HEK293 (cell line): ENCODE data around the gene APEX1.

Source experiments
- CTCF ChIA-PET: fragments of 350-600 bp; formaldehyde crosslinking; extraction: SDS; loops from one replicate; lab custom pipeline; 2021; ENCODE audit warnings: antibody characterized with exemption; lab: Yijun Ruan, JAX
- POLR2A ChIA-PET: fragments of 300-600 bp; formaldehyde crosslinking; extraction: SDS; loops from one replicate; lab custom pipeline; 2020; ENCODE audit warnings: antibody characterized with exemption, inconsistent platforms; lab: Yijun Ruan, JAX
- H3K27ac ChIP-seq: fragments of 200-500 bp; sonication (Bioruptor generic); 2 replicates; pipeline ENCODE4 v1.5.1; 2014; ENCODE audit warnings: low read depth, low read length, control low read depth, inconsistent platforms; ENCODE audit errors: extremely low read depth
- H3K36me3 ChIP-seq, 2 experiments: fragments of 200-500 bp in 1 of 2; sonication (Bioruptor generic) in 1 of 2; 1 replicate in 1 of 2; 2 replicates in 1 of 2; pipeline ENCODE4 v1.5.1; 2014 to 2017; ENCODE audit warnings: inconsistent platforms in 2 of 2, low read length in 2 of 2; ENCODE audit not compliant: control insufficient read depth in 2 of 2, insufficient read depth in 1 of 2
- H3K4me1 ChIP-seq: fragments of 200-500 bp; sonication (Bioruptor generic); 2 replicates; pipeline ENCODE4 v1.5.1; 2014; ENCODE audit warnings: mild to moderate bottlenecking, low read length, inconsistent platforms; ENCODE audit not compliant: control insufficient read depth, insufficient read depth
- H3K4me3 ChIP-seq: 2 replicates; pipeline ENCODE4 v1.5.1; 2011; ENCODE audit warnings: low read depth, mild to moderate bottlenecking, control low read depth, low read length, moderate library complexity
- H3K9me3 ChIP-seq: fragments of 200-500 bp; sonication (Bioruptor generic); 2 replicates; pipeline ENCODE4 v1.5.1; 2014; ENCODE audit warnings: low read depth, low read length, inconsistent platforms; ENCODE audit not compliant: control insufficient read depth, insufficient read depth
- EGR2 ChIP-seq: fragments of 450-650 bp; formaldehyde crosslinking; IDR thresholded peaks from 2 replicates; pipeline ENCODE4 v1.5.1; 2016; ENCODE audit warnings: low read depth, missing biosample characterization, missing genetic modification characterization
- KLF10 ChIP-seq: fragments of 450-650 bp; IDR thresholded peaks from 2 replicates; pipeline ENCODE4 v1.5.1; 2018; ENCODE audit warnings: missing biosample characterization, mild to moderate bottlenecking, missing genetic modification characterization
- OSR2 ChIP-seq: fragments of 450-650 bp; formaldehyde crosslinking; IDR thresholded peaks from 2 replicates; pipeline ENCODE4 v1.5.1; 2016; ENCODE audit warnings: missing biosample characterization, missing genetic modification characterization
- OVOL3 ChIP-seq: fragments of 450-650 bp; formaldehyde crosslinking; IDR thresholded peaks from 2 replicates; pipeline ENCODE4 v1.5.1; 2016; ENCODE audit warnings: missing biosample characterization, missing genetic modification characterization
- PATZ1 ChIP-seq: fragments of 450-650 bp; formaldehyde crosslinking; IDR thresholded peaks from 2 replicates; pipeline ENCODE4 v1.5.1; 2016; ENCODE audit warnings: missing biosample characterization, missing genetic modification characterization
- SETDB1 ChIP-seq: IDR thresholded peaks from one replicate; pipeline ENCODE4 v1.6.1; 2017; ENCODE audit warnings: mild to moderate bottlenecking, low read length, moderate library complexity, mixed read lengths; ENCODE audit not compliant: insufficient read length
- SP3 ChIP-seq: fragments of 450-650 bp; formaldehyde crosslinking; IDR thresholded peaks from 2 replicates; pipeline ENCODE4 v1.5.1; 2016; ENCODE audit warnings: missing biosample characterization, missing genetic modification characterization
- SP7 ChIP-seq: fragments of 450-650 bp; formaldehyde crosslinking; IDR thresholded peaks from 2 replicates; pipeline ENCODE4 v1.5.1; 2016; ENCODE audit warnings: missing biosample characterization, missing genetic modification characterization
- TCF7L2 ChIP-seq: IDR thresholded peaks from 2 replicates; pipeline ENCODE4 v1.6.1; 2011; ENCODE audit warnings: low read depth, mild to moderate bottlenecking, inconsistent platforms, low read length, moderate library complexity, borderline replicate concordance
- YY2 ChIP-seq: fragments of 450-650 bp; formaldehyde crosslinking; IDR thresholded peaks from 2 replicates; pipeline ENCODE4 v1.5.1; 2016; ENCODE audit warnings: missing biosample characterization, missing genetic modification characterization
- ZBTB10 ChIP-seq: fragments of 450-650 bp; formaldehyde crosslinking; IDR thresholded peaks from 2 replicates; pipeline ENCODE4 v1.5.1; 2016; ENCODE audit warnings: missing biosample characterization, missing genetic modification characterization
- ZFHX2 ChIP-seq: fragments of 450-650 bp; formaldehyde crosslinking; conservative IDR thresholded peaks from 2 replicates; pipeline ENCODE4 v1.5.1; 2016; ENCODE audit warnings: missing biosample characterization, missing genetic modification characterization
- ZIC2 ChIP-seq: fragments of 450-650 bp; formaldehyde crosslinking; IDR thresholded peaks from 2 replicates; pipeline ENCODE4 v1.5.1; 2016; ENCODE audit warnings: missing biosample characterization, missing genetic modification characterization
- ZNF132 ChIP-seq: fragments of 450-650 bp; formaldehyde crosslinking; IDR thresholded peaks from 2 replicates; pipeline ENCODE4 v1.5.1; 2017; ENCODE audit warnings: missing biosample characterization, missing genetic modification characterization, borderline replicate concordance
- ZNF133 ChIP-seq: fragments of 450-650 bp; formaldehyde crosslinking; IDR thresholded peaks from 2 replicates; pipeline ENCODE4 v1.5.1; 2016; ENCODE audit warnings: missing biosample characterization, missing genetic modification characterization
- ZNF211 ChIP-seq: fragments of 450-650 bp; formaldehyde crosslinking; IDR thresholded peaks from 2 replicates; pipeline ENCODE4 v1.5.1; 2016; ENCODE audit warnings: low read depth, missing biosample characterization, missing genetic modification characterization
- ZNF311 ChIP-seq: fragments of 450-650 bp; formaldehyde crosslinking; IDR thresholded peaks from 2 replicates; pipeline ENCODE4 v1.5.1; 2017; ENCODE audit warnings: missing biosample characterization, missing genetic modification characterization, borderline replicate concordance
- ZNF324 ChIP-seq: fragments of 450-650 bp; formaldehyde crosslinking; IDR thresholded peaks from 2 replicates; pipeline ENCODE4 v1.5.1; 2016; ENCODE audit warnings: missing biosample characterization, missing genetic modification characterization
- ZNF335 ChIP-seq: fragments of 450-650 bp; formaldehyde crosslinking; conservative IDR thresholded peaks from 2 replicates; pipeline ENCODE4 v1.5.1; 2016; ENCODE audit warnings: missing biosample characterization, missing genetic modification characterization
- ZNF341 ChIP-seq: fragments of 450-650 bp; formaldehyde crosslinking; IDR thresholded peaks from 2 replicates; pipeline ENCODE4; 2016; ENCODE audit warnings: low read depth, missing biosample characterization, missing genetic modification characterization
- ZNF354C ChIP-seq: fragments of 450-650 bp; formaldehyde crosslinking; IDR thresholded peaks from 2 replicates; pipeline ENCODE4 v1.5.1; 2016; ENCODE audit warnings: missing biosample characterization, missing genetic modification characterization, low read depth, borderline replicate concordance
- ZNF416 ChIP-seq: fragments of 450-650 bp; formaldehyde crosslinking; IDR thresholded peaks from 2 replicates; pipeline ENCODE4 v1.5.1; 2016; ENCODE audit warnings: missing biosample characterization, missing genetic modification characterization
- ZNF514 ChIP-seq: fragments of 450-650 bp; formaldehyde crosslinking; IDR thresholded peaks from 2 replicates; pipeline ENCODE4 v1.5.1; 2016; ENCODE audit warnings: missing biosample characterization, missing genetic modification characterization
- ZNF518A ChIP-seq: fragments of 450-650 bp; formaldehyde crosslinking; conservative IDR thresholded peaks from 2 replicates; pipeline ENCODE4 v1.5.1; 2016; ENCODE audit warnings: low read depth, missing biosample characterization, missing genetic modification characterization
- ZNF544 ChIP-seq: fragments of 450-650 bp; formaldehyde crosslinking; IDR thresholded peaks from 2 replicates; pipeline ENCODE4 v1.5.0; 2017; ENCODE audit warnings: missing biosample characterization, missing genetic modification characterization
- ZNF585B ChIP-seq: fragments of 450-650 bp; formaldehyde crosslinking; IDR thresholded peaks from 2 replicates; pipeline ENCODE4 v1.5.1; 2016; ENCODE audit warnings: missing biosample characterization, missing genetic modification characterization
- ZNF664 ChIP-seq: fragments of 450-650 bp; formaldehyde crosslinking; IDR thresholded peaks from 2 replicates; pipeline ENCODE4 v1.5.1; 2016; ENCODE audit warnings: missing biosample characterization, missing genetic modification characterization
- ZNF704 ChIP-seq: fragments of 450-650 bp; formaldehyde crosslinking; IDR thresholded peaks from 2 replicates; pipeline ENCODE4 v1.5.1; 2016; ENCODE audit warnings: missing biosample characterization, missing genetic modification characterization
- ZNF777 ChIP-seq: fragments of 450-650 bp; formaldehyde crosslinking; IDR thresholded peaks from 2 replicates; pipeline ENCODE4 v1.5.1; 2017; ENCODE audit warnings: missing biosample characterization, missing genetic modification characterization, borderline replicate concordance
- ZNF785 ChIP-seq: fragments of 450-650 bp; formaldehyde crosslinking; IDR thresholded peaks from 2 replicates; pipeline ENCODE4 v1.5.1; 2016; ENCODE audit warnings: missing biosample characterization, missing genetic modification characterization
- ZNF837 ChIP-seq: fragments of 450-650 bp; formaldehyde crosslinking; IDR thresholded peaks from 2 replicates; pipeline ENCODE4 v1.5.1; 2016; ENCODE audit warnings: missing biosample characterization, missing genetic modification characterization

APEX1 gene

GRCh38 chr14:20499108-20499507 lies 44.1 kb downstream of the APEX1 start:
- no peak overlapping the region for H3K27ac ChIP-seq
- ChIA-PET POLR2A (interaction anchor here (1.4 kb wide), 1 partner anchor 30 kb away, joined by 3 read pairs; the partner anchor contains the start of gene PNP), CTCF (no interaction called here)
- no peaks in the 10 kb centered on the region for H3K36me3 ChIP-seq
- peaks cover 2% of the 10 kb centered on the region; the same call in 1 of the 2 replicates for H3K4me1 ChIP-seq
- no peak overlapping the region for H3K4me3 ChIP-seq
- no peaks in the 10 kb centered on the region for H3K9me3 ChIP-seq
- TF ChIP-seq ZNF837, result no peak
- TF ChIP-seq ZNF785 (tag by site-specific recombination), result no peak
- TF ChIP-seq ZIC2 (tag by site-specific recombination), result peak; percentile 53
- TF ChIP-seq ZNF335 (tag by site-specific recombination), result peak; percentile 30; the same call in 1 of the 2 replicates
- TF ChIP-seq ZNF211, result no peak
- TF ChIP-seq OVOL3 (tag by site-specific recombination), result no peak
- TF ChIP-seq SETDB1, result no peak
- TF ChIP-seq SP3 (tag by site-specific recombination), result no peak
- TF ChIP-seq SP7, result no peak
- no peak for TF ChIP-seq PATZ1 (tag by site-specific recombination)
- TF ChIP-seq ZBTB10 (tag by site-specific recombination), result no peak
- TF ChIP-seq ZNF544, result no peak
- TF ChIP-seq ZNF132 (tag by site-specific recombination), result no peak
- no peak for TF ChIP-seq ZNF311
- TF ChIP-seq ZNF514 (tag by site-specific recombination), result no peak
- no peak for TF ChIP-seq OSR2 (tag by site-specific recombination)
- TF ChIP-seq ZNF704, result no peak
- TF ChIP-seq ZNF133 (tag by site-specific recombination), result no peak
- no peak for TF ChIP-seq ZNF664
- no peak for TF ChIP-seq ZNF324 (tag by site-specific recombination)
- TF ChIP-seq ZNF777 (tag by site-specific recombination), result no peak
- TF ChIP-seq EGR2 (tag by site-specific recombination), result no peak
- no peak for TF ChIP-seq ZNF585B (tag by site-specific recombination)
- TF ChIP-seq YY2, result no peak
- TF ChIP-seq ZNF518A (tag by site-specific recombination), result no peak
- TF ChIP-seq ZNF354C (tag by site-specific recombination), result no peak
- no peak for TF ChIP-seq ZFHX2 (tag by site-specific recombination)
- TF ChIP-seq KLF10 (tag by site-specific recombination), result no peak
- TF ChIP-seq ZNF341 (tag by site-specific recombination), result no peak
- no peak for TF ChIP-seq TCF7L2
- no peak for TF ChIP-seq ZNF416 (tag by site-specific recombination)
